Tibial nerve (tissue), 4 donors: ENCODE data around the gene SH3BP4.

ENCODE experiments used
- EP300 ChIP-seq, 2 donors: sonication (generic); formaldehyde crosslinking; IDR thresholded peaks; one replicate each; pipeline ENCODE4 v1.6.1; 2017; ENCODE audit warnings: antibody characterized with exemption in 2 of 2, mild to moderate bottlenecking in 1 of 2
- POLR2A ChIP-seq, 2 donors: fragments of 450-650 bp; IDR thresholded peaks; one replicate each; pipeline ENCODE4 v1.6.1; 2017; ENCODE audit warnings: antibody characterized with exemption in 2 of 2, mild to moderate bottlenecking in 2 of 2, moderate library complexity in 2 of 2
- TF ChIP-seq, protein P1 (sequence below), 5 experiments: fragments of 200-600 bp in 3 of 5; fragments of 450-650 bp in 2 of 5; sonication (generic) in 3 of 5; IDR thresholded peaks; one replicate each; pipeline ENCODE4 v1.5.1; 2016 to 2019; ENCODE audit warnings: antibody characterized with exemption in 5 of 5, mild to moderate bottlenecking in 3 of 5, moderate library complexity in 2 of 5

DNA sequence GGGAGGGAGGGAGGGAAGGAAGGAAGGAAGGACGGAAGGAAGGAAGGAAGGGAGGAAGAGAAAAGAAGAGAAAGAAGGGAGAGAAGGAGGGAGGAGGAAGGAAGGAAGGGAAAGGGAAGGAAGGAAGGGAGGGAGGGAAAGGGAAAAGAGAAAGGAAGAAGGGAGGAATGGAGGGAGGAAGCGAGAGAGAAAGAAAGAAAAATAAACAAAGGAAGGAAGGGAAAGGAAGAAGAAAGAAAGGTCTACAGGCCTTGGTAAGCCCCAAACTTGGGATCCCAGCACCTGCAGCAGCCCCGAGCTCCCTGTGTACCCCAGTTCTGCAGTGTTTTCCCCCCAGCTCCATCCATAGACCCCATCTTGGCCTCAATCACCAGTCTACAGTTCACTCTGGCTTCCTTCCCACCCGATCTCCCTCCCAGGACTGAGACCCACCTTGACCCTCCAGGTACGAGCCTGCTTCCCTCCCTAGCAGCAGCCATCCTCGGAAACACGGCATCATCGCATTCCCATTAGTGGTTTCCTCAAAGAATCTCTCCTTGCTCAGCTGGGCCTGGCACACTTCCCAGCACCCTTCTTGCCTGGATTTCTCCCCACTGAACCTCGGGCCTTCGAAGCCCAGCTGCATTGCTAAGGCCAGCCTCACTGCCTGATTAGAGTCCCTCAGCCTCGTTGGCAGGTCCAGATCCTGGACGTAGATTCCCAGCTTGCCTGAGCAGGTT, 46.1 kb upstream of the SH3BP4 start:
- TF ChIP-seq, protein P1, sequence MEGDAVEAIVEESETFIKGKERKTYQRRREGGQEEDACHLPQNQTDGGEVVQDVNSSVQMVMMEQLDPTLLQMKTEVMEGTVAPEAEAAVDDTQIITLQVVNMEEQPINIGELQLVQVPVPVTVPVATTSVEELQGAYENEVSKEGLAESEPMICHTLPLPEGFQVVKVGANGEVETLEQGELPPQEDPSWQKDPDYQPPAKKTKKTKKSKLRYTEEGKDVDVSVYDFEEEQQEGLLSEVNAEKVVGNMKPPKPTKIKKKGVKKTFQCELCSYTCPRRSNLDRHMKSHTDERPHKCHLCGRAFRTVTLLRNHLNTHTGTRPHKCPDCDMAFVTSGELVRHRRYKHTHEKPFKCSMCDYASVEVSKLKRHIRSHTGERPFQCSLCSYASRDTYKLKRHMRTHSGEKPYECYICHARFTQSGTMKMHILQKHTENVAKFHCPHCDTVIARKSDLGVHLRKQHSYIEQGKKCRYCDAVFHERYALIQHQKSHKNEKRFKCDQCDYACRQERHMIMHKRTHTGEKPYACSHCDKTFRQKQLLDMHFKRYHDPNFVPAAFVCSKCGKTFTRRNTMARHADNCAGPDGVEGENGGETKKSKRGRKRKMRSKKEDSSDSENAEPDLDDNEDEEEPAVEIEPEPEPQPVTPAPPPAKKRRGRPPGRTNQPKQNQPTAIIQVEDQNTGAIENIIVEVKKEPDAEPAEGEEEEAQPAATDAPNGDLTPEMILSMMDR (IDR thresholded peaks at IDR 0.05), result no peak
- TF ChIP-seq POLR2A (IDR thresholded peaks at IDR 0.05) (no peak), EP300 (IDR thresholded peaks at IDR 0.05) (no peak)
